ENCODE data around the gene RRAGC. TPM values are rescaled to one million over a fixed set of nuclear protein-coding genes. Genes with fewer than 3 reads are reported as not detected.

RRAGC gene, protein sequence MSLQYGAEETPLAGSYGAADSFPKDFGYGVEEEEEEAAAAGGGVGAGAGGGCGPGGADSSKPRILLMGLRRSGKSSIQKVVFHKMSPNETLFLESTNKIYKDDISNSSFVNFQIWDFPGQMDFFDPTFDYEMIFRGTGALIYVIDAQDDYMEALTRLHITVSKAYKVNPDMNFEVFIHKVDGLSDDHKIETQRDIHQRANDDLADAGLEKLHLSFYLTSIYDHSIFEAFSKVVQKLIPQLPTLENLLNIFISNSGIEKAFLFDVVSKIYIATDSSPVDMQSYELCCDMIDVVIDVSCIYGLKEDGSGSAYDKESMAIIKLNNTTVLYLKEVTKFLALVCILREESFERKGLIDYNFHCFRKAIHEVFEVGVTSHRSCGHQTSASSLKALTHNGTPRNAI
- total RNA-seq: 24.6 TPM
- long read RNA-seq, transcript RRAGC-201 (7 exons, 2,732 nt): major isoform, 12 of 15 reads
- long read RNA-seq, partial matches to known transcripts: 2 of 15 reads
- long read RNA-seq, other reads (novel, unspliced or antisense): 1 of 15 reads

DNA sequence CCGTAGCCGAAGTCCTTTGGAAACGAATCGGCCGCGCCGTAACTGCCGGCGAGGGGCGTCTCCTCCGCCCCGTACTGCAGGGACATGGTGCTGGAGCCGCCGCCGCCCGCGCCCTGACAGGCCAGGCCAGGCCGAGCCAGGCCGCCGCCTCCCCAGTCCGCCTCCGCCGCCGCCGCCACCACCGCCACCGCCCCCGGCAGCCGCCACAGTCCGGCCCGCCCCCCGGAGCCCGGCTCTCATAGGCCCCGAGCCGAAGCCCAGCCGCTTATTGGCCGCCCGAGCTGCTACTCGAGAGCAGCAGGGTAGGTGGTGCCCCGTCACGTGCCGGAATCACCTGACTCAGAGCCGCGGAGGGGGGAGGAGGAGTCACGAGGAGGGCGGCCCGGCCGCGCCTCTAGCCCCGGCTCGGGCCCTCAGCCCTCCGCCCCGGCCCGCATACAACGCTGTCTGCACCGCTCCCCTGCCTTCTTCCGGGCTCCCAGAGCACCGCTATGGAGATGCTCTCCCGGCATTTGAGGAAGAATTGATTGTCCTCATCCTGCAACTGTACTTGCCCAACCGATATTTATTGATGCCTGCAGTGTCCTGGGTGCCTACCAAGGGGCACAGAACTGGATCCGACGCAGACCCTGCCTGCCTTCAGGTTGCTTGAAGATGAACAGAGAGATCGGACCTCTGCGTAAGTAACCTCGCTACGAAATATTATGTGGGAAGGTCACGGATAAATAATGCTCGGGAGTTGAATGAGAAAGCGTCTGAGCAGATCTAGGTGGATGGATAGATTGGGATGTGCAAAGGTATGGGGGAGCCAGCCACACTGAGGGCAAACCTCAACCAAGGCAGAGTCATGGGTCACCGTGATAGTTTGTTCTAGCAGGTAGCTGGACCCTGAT lies at the start of gene RRAGC:
RRAGC (minus strand) TSS at position 212 of the 893 bp plus-strand sequence; CDS start at position 86, 126 bp downstream.
- intact Hi-C loops (cut with DNase I): loop anchor here (1.0 to 5.0 kb wide), 2 partner anchors 13 to 132 kb away; partner anchors contain the start of genes AKIRIN1 and MYCBP
- DNase-seq (ENCODE audit: missing footprints): peak; percentile 100
- ATAC-seq: peak; percentile 99

- ATAC-seq (no peak), DNase-seq (ENCODE audit: missing footprints) (no peak)
- intact Hi-C loops (cut with DNase I): no loop called here
Measured at GRCh38 chr1:38908821-38909220, 49.2 kb upstream of the RRAGC start.

GRCh38 chr1:38905985-38906384 lies 46.4 kb upstream of the RRAGC start:
- intact Hi-C loops (cut with DNase I): no loop called here
- ATAC-seq (no peak), DNase-seq (ENCODE audit: missing footprints) (no peak)

DNA sequence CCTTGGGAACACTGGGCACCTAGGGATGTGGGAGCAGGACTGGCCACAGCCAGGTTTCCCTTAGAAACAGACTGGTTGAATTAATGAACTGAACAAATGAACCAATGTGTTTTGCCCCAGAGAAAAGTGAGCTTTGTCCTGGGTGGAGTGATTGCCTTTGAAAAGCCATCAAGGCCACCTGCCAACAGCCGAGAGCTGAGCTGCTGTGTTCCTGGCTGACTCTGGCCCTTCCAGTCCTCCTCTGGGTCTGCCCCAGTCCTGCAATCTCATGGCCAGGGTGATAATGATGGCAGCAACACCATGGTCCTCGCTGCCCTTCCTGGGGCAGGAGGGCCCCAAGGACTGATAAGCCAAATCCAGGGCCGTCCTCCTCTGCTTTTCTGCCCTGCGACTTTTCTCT lies 40.0 kb upstream of the RRAGC start:
- ATAC-seq (peak; percentile 59), DNase-seq (ENCODE audit: missing footprints) (no peak)
- intact Hi-C loops (cut with DNase I): no loop called here

GRCh38 chr1:38898653-38899230 lies 39.2 kb upstream of the RRAGC start:
- no peak for ATAC-seq
- intact Hi-C loops (cut with DNase I): no loop called here
- no peak for DNase-seq (ENCODE audit: missing footprints)

DNA sequence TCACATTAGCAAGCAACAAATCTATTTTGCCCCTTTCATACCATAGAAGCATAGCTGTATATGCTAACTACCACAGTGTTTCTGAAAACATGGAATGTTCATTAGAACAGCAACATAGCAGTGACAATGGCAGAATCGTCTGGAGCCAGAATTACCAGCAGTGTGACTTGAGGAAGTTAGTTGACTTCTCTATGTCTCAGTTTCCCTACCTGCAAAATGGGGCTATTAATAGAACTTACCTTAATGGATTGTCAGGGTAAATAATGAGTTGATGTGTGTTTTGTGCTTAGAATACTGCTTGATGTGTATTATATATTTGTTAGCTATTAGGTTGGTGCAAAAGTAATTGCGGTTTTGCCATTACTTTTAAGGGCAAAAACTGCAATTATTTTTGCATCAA lies 36.6 kb upstream of the RRAGC start:
- ATAC-seq: no peak
- intact Hi-C loops (cut with DNase I): no loop called here
- DNase-seq (ENCODE audit: missing footprints): no peak

GRCh38 chr1:38892976-38893375 lies 33.4 kb upstream of the RRAGC start:
- ATAC-seq (no peak), DNase-seq (ENCODE audit: missing footprints) (no peak)
- intact Hi-C loops (cut with DNase I): no loop called here

DNA sequence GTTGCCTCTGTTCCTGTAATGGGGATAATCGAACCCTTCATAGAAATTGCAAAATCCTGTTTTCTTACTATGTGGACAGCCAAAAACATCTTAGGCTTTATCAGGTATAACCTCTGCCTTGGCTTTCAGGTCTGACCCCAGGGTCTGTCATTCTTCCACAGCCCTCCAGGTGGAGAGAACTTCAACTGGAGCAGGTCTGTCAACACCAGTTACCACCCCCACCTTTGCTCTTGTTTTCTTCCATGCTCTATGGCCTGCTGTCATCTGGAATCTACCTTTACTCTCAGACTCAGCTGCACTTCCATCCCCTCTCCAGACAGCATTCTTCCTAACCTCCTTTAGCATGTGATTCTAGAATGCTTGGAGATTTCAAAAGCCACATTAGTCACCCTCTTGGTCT lies 32.2 kb upstream of the RRAGC start:
- intact Hi-C loops (cut with DNase I): no loop called here
- no peak for ATAC-seq

DNA sequence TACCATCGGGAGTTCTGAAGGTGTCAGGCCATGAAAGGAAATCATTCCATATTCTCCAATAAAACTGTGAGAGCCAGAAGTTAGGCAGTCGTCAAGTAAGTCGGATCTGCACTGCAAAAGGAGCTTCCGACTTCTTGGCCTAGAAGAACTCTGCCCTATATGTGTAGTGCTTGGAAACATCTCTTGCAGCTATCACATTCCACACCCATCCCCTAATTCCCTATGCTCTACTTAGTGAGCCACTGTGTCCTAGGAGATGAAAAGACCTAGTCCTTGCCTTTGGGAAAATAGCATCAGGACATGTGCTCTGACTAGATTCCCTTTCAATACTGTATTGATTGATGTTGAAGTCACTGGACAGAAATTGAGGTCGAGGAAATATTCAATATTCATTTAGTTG lies 30.0 kb upstream of the RRAGC start:
- intact Hi-C loops (cut with DNase I): no loop called here
- no peak for DNase-seq (ENCODE audit: missing footprints)
- ATAC-seq: no peak

More for the DNA sequence above, 32.2 kb upstream of the RRAGC start:
- DNase-seq (ENCODE audit: missing footprints): no peak

- DNase-seq (ENCODE audit: missing footprints) (no peak), ATAC-seq (no peak)
- intact Hi-C loops (cut with DNase I): no loop called here
Measured at GRCh38 chr1:38888423-38889333, 29.1 kb upstream of the RRAGC start.

- ATAC-seq: no peak
- intact Hi-C loops (cut with DNase I): no loop called here
Measured at GRCh38 chr1:38885092-38885491, 25.5 kb upstream of the RRAGC start.

GRCh38 chr1:38881487-38881886 lies 21.9 kb upstream of the RRAGC start, which contains the start of gene GJA9:
Gene GJA9 (minus strand): TSS chr1:38881587. CDS start chr1:38876098, 5,489 bp downstream.
- ATAC-seq: no peak
- intact Hi-C loops (cut with DNase I): no loop called here
- no peak for DNase-seq (ENCODE audit: missing footprints)

More at GRCh38 chr1:38885092-38885491, 25.5 kb upstream of the RRAGC start:
- no peak for DNase-seq (ENCODE audit: missing footprints)

DNA sequence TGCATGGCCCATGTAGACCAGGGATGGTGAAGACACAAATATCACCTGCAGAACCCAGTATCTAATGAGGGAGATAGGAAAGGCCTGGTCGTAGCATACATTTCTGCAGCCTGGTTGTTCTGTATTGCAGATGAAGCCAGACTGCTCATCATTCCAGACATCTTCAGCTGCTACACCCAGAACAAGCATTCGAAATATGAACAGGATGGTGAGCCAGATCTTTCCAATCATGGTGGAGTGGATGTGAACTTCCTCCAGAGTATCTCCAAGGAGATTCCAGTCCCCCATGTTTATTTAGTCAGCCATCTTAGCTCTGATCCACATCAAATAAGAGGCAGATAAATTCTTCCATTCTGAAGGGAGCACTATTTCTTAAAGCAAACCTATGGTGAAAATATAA lies 16.2 kb upstream of the RRAGC start:
- no peak for ATAC-seq
- DNase-seq (ENCODE audit: missing footprints): no peak
- intact Hi-C loops (cut with DNase I): no loop called here

DNA sequence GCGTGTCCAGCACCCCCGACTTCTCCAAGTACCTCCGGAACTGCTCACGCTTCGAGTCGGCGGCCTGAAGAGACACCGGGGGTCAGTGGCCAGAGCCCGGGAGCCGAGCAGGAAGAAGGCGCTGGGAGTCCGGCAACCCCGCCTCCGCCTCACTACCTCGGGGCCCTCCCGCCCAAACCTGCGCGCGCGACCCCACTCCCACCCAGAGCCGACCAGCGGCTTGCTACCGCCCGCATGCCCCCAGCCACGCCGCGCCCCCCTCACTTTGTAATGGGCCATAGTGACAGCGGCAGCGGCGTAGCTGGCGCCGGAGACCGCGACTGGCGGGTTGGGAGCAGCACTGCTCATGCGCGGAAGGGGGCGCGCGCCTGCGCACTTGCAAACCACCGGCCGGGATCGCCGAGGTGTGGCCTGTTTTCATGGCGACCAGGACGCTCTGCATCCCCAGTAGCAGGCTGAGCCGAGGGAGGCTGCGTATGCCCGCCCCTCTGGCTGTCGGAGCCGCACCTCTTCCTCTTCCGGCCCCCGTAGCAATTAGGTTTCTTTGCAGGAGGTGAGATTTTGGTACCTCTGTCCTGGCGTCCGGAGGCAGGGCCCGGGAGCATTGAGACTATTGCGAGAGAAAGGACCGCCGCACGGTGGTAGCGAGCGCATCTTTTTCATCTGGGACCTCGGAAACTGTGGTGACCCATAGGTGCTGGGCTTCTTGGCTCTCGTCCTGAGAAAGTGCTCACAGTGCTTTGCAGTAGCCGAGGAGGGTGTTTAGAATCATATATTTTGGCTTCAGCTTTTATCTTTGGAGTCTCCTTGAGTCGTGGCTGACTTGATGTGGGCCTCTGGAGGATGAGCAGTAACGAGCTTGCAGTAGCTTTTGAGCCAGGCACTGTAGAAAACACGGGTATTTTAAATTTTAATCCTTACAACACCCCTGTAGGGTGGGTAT lies 13.7 kb upstream of the RRAGC start, which contains the start of gene MYCBP:
MYCBP (minus strand) TSS at position 322 of the 943 bp plus-strand sequence; CDS start at position 279, 43 bp downstream.
- peak; percentile 97 for DNase-seq (ENCODE audit: missing footprints)
- intact Hi-C loops (cut with DNase I): loop anchor here (1.0 to 5.0 kb wide), 2 partner anchors 13 to 119 kb away; partner anchors contain the start of gene AKIRIN1
- ATAC-seq: peak; percentile 100

- intact Hi-C loops (cut with DNase I): loop anchor here (1.0 to 5.0 kb wide), 2 partner anchors 12 to 120 kb away; partner anchors contain the start of gene AKIRIN1
- ATAC-seq: peak; percentile 15
- DNase-seq (ENCODE audit: missing footprints): no peak
Measured at GRCh38 chr1:38872401-38873026, 12.9 kb upstream of the RRAGC start.

GRCh38 chr1:38870996-38871395 lies 11.4 kb upstream of the RRAGC start:
- ATAC-seq (no peak), DNase-seq (ENCODE audit: missing footprints) (no peak)
- intact Hi-C loops (cut with DNase I): loop anchor here (5.0 kb wide), 1 partner anchor 121 kb away; the partner anchor contains the start of gene AKIRIN1

All from Right ventricle myocardium inferior (tissue), 1 donor.